Measurements from ENCODE around the gene BLNK. TPM values are rescaled to one million over a fixed set of nuclear protein-coding genes. Genes with fewer than 3 reads are reported as not detected.
"Not testable (repeated sequence)": the region's sequence is repeated elsewhere in the genome, so short reads cannot be mapped to it uniquely, and the experiment has no call there.

BLNK gene
- total RNA-seq, result 56.4 TPM

DNA sequence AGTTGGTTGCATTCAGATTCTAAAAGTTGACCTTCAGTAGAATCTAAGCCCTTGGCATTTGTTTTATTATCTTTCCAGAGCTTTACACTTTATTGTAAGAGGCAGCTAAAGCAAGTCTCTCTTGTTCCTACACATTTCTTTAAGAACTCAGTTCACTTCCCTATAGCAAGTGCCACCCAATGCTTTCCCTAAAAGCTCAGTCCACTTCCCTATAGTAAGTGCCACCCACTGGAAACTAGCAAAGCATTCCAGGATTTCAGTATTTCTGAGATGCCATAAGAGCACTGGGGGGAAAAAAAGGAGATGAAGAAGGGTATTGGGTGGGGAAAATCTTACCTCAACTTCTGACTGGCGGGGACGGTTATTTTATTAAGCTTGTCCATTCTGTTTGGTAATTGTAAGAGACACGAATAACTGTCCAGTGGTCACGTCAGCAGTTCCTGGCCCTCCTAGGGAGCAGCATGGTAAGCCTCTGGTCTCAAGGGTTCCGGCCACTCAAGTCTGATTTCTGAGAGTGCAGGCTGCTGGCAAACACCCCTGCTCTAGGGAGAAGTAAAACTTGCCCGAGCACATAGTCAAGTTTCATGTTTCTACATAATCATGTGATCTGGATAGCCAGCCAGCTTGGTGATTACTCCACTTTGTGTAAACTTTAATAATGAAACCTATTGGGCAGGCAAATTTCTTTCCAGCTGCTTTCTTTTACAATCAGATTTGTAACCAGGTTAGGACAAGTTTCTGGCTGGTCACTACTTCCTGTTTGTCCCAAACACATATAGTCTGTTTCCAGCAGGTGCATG lies at the start of gene BLNK:
Gene BLNK, minus strand, starts transcription at position 554 of the 800 bp plus-strand sequence. Its CDS starts 171 bp downstream, at position 383.
- peak; percentile 80 for DNase-seq (ENCODE audit: low spot score)

DNA sequence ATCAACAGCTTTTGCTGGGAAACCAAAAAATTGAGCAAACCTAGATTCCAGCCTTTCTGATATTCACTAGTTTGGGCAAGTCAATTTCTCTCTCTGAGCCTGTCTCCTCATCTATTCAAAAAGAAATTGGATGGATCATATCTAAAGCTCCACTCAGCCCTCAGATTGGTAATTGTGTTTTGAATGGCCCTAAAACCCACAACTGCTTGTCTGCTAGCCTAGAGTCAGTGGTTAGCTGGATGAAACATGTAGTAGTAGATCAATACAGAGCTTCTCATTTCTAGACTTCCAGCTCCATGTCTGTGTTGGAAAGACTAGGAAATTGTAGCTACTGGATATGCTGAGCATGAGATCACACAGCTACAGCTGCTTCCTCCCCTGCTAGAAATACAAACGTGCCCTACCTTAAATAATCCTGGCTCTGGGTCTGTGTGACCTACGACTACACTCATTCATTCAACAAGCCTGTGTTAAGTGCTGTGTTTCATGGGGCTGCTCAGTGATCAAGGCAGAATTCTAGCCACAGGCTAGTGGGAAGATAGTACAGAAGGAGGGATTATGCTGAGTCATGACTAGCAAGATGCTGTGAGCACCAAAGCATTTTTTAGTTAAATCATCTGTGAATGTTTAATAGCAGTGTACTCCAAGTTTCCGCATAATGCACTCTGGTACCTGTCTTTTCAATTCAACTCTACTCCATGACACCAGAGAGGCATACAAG lies 48.5 kb upstream of the BLNK start:
- no peak for DNase-seq (ENCODE audit: low spot score)

DNA sequence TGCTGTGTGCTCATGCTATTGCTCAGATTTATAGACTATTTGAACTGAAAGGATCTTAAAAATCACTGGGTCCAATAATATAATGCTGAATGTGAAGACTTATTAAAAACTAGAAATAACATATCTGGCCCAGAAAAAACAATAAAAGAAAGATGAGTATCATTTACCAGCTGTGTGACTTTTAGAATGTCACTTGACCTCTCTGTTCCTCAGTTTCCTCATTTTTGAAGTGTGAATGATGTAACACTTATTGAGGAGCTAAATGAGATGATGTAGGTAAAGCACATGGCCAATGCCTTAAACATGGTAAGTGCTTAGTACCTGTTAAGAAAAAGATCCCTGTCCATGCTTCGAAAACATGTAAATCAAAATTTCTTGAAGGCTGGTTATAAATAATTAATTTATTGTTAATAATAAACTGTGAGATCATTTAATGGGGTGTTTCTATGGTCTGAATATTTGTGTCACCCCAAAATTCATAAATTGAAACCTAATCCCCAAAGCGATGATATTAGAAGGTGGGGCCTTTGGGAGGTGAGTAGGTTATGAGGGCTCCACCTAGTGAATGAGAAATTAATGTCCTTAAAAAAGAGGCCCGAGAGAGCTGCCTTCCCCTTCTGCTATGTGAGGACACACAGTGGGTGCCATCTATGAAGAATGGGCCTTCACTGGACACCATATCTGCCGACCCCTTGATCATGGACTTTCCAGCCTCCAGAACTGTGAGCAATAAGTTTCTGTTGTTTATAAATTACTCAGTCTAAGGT lies 45.9 kb upstream of the BLNK start:
- DNase-seq (ENCODE audit: low spot score), result no peak

DNA sequence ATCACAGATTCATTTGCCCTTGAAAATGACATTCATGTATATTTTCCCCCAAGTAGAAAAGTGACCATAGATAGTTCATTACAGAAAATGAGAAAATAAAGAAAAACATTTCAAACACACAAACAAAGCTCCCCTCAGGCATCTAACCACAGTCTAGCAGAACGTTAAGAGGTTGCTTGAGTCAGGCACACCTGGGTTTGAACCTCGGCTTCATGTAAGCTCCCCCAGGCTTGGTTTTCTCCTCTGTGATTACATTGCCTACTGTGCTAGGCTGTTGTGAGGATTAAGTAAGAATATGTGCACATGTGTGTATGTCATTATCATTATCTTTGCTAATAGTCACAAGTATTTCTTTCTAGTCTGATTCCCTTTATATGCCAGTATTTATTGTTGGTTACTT lies 42.0 kb upstream of the BLNK start:
- no peak for DNase-seq (ENCODE audit: low spot score)

DNA sequence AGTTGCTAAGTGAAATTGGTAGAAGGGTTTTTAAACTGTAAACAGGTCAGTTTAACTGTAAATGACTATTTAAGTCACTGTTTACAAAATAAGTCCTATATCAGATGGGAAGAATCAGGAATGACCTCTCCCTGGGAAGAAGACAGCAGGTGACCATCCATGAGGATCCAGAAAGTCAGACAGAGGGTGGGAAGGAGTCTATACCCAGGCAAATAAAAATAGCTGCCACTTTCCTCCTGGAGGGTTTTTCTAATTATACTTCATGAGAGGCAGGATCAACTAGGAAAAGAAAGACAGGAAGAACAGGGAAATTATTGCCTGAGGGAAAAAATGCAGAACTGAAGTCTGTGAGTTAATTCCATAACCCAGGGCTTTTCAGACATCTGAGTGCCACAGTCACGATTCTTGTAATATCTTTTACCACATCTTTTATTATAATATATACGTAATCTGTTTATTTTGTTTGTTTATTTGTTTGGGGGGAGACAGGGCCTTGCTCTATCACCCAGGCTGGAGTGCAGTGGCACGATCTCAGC lies 39.9 kb upstream of the BLNK start:
- no peak for DNase-seq (ENCODE audit: low spot score)

DNA sequence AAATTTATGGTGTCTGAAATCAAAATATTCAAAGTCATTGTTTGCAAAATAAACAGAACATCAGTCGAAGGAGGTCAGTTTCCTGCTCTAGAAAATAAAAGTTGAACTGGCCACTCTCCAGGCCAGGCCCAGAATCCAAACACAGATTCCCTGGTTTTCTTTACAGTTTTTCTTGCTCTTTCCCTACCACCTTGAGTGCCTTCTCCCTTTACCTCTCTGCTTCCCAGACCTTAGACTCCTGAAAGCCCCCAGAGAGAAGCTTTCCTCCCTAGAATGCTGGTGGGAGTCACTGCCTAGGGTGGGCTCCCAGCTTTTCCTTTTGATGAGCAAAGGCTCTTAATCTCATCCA lies 38.9 kb upstream of the BLNK start:
- no peak for DNase-seq (ENCODE audit: low spot score)

DNA sequence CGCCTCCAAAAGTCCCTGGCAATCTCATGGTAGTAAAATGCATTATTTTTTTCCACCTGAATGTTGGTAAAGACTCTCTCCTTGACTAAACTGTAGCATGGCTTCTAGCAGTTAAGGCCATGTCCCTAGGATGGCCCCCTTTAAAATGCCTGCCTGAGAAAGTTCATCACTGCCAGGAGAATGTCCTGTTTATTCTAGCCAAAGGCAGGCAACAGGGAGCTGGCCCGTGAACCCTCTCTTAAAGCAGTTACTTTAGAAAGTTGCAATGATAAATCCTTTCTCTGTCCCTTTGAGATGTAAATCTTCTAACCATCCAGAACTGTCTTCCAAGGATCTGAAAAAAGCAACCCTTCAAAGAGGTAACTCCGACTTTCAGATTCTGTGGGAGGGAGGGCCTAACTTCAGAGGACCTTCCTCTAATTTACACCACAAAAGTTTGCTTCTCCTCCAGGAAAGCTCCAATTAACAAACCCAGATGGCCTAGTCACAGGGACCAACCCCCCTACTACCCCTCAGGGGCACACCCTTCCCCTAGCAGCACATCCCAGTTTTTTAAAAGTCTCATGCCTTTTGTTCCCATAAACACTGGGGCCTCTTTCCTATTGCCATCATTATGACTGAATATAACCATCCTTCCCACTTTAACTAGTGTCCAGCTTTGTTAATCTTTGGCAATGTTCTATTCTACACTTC lies 38.4 kb upstream of the BLNK start:
- no peak for DNase-seq (ENCODE audit: low spot score)

DNA sequence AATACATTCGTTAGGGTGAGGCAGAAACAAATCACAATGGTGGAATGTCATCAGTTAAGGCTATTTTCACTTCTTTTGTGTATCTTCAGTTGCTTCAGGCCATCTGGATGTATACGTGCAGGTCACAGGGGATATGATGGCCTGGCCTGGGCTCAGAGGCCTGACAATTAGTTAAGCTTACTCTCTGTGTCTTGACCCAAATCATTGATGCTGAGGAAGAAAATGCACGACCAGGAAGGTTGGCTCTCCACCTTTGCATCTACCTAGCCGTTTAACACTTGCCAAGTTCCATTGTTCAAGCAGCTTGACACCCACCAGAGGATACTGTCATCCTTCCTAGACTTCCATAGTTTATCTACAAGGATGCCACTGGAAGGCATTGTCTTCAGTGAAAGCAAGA lies 37.5 kb upstream of the BLNK start:
- not testable (repeated sequence) for DNase-seq (ENCODE audit: low spot score)

DNA sequence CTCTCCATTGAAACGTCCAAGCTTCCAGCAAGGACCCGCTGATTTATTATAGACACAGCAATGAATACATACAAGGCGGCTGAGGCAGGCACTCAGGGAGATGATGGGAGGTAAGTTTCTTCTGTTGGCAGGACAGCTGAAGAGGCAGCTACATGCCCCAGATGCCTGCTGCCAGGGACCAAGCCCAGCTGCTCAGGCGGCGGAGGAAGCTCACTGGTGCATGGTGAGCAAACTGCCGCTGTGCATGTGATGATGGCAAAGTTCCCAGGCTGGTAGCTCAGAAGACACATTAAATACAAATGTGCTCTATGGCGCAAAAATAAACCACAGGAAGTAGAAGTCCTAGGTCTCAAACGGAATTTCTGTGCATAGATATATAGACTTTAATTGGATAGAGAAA lies 35.1 kb upstream of the BLNK start:
- peak; percentile 52 for DNase-seq (ENCODE audit: low spot score)

DNA sequence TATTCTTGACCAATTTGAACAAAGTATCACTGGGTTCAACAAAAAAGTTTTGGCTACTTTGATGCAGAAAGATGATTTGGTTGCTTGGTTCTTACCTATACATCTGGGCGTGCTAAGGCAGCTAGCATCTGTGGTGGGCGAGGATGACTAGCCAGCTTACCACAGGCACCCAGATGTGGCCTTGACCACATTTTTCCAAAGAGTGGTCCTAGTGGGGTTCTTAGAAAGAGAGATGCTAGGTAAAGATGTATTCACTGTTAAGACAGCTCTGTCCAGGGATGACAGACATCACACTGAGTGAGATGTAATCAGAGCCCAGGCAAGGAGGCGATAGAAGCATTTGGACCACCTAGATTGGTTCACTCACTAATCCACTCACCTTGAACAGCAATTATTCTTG lies 33.6 kb upstream of the BLNK start:
- no peak for DNase-seq (ENCODE audit: low spot score)

DNA sequence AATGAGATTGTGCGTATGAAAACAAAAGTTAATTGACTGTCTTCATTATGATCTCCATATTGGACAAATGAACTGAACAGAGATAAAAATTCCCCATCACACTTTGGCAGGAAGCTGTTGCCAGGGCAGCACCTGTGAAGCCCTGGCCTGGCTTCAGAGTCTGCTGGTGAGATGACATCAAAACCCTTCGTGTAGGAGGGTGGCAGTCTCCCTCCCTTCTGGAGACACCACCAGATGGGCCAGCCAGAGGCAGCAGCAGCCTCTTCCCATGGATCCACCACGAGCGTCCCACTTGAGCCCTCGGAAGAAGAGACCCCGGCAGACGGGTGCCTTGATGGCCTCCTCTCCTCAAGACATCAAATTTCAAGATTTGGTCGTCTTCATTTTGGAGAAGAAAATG lies 32.9 kb upstream of the BLNK start, which contains the start of gene DNTT:
Gene DNTT, plus strand, starts transcription at position 205 of the 400 bp plus-strand sequence. Its CDS starts 64 bp downstream, at position 269.
- no peak for DNase-seq (ENCODE audit: low spot score)

DNA sequence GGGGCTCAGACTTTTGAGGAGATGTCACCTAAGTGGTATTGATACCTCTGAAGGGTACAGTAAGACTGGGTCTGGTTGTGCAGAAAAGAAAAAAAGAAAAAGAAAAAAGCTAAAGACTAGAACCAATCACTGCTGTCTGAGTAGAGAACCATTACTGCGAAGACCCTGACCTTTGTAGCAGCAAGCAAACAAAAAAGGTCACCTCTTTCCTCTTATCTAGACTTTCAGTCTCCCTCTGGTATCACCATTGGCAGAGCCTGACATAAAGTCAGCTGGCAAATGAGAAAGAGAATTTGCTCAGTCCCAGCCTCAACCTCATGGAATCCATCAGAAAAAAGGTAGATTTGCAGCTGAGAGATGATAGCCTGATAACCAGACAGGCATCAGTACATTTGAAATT lies 30.2 kb upstream of the BLNK start:
- no peak for DNase-seq (ENCODE audit: low spot score)

DNA sequence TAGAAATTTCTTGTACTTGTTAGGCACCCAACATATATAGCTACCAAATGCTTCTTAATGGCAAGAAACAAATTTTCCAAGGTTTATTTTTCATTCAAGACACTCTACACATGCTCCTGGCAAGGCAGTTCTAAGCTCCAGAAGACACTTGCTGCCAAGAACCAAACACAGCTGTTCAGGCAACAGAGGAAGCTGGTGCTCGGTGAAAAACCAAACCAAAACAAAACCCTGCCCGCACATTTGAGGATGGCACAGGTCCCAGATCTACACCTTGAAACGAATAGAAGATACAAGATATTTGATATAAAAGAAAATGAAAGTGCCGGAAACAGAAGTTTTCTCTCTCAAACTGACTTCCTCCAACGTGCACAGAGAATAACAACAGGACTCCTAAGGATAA lies 28.0 kb upstream of the BLNK start:
- DNase-seq (ENCODE audit: low spot score), result no peak

DNA sequence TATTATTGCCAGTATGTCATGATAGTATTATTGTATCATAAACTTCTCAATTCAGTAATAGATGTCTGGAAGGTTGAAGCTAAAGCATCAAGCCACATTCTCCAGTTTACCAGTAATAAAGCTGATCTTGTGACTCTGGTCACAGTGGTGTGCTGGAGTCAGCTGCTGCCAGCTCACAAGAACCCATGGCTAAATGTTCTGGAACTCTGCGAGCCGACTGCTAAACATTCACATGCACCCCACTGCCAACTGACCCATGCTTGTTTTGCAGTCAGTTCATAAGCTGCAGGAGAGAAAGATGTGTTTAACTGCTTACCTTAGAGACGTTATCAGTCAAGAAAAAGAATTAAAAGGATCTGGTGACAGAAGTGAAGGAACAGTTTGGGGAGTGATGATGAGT lies 27.0 kb upstream of the BLNK start:
- DNase-seq (ENCODE audit: low spot score), result no peak

DNA sequence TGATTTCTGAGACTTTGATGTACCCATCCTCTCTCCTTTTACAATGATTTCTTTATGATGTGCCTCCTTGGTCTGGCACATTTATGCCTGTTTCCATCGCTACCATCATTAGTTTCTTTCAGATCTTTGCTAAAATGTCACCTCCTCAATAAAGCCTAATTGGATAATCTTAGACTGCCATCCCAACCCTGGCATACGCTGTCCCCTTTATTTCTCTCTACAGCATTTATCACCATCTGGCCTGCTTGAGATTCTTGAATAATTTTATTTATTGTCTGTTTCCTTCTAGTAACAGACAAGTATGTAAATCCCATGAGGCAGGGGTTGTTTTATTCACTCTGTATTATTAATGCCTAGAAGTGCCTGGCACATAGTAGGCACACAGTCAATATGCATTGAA lies 26.1 kb upstream of the BLNK start:
- DNase-seq (ENCODE audit: low spot score), result no peak

DNA sequence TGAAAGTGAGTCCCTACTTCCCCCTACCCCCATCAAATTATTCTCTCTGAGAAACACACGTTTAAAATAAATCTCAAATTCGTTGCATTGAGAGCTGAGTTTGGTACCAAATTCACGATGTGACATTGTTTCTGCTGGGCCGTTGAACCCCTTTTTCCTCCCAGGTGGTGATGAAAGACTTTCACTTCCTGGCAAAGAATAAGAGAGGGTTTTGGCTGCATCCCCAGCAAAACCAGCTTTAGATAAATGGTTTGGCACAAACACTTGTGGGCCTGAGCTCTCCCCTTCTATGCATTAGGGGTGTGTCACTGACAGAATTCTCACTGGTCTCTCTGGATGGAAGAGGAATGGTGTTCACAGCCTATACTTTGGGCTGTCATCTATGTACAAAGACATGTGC lies 24.1 kb upstream of the BLNK start:
- no peak for DNase-seq (ENCODE audit: low spot score)

DNA sequence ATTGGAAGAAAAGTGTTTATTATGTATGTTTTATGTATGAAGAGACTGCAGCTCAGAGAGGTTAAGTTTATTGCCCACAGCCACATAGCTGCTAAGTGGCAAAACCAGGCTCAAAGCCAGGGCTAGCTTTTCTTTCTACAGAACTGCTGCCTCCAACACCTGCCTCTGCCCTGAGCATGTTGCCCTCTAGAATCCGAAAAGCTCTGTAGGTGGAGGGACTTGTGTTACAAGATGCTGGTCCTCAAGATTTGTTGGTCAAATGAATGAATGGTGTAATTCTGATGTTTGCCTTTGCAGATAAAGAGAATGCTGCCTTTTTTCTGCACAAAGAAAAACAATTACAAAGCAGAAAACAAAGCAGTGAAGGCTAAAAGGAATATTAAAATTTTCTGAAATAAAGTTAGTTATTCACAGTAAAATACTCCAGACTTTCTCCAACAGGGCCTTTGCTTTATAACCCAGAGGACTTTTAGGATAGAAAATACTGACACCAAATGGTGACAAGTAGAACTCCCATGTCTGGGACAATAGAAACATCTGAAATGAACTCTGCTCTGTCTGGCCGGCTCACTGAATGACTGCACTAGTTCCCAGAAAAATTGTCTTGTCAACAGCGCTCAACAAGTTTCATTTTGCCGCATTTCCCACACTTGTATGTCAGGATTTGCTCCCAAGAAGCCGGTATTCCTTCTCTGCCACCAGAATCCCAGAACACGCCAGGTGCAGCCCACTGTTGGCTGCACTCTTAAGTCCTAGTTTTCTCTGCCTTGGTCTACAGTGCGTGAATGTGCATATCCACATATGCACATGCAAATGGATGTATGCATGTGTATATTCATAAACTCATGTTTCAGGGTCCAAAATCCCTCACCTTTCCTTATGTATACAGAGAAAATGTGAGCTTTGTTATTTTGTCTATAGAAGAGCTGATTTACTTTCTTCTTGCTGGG lies 21.9 kb upstream of the BLNK start:
- no peak for DNase-seq (ENCODE audit: low spot score)

DNA sequence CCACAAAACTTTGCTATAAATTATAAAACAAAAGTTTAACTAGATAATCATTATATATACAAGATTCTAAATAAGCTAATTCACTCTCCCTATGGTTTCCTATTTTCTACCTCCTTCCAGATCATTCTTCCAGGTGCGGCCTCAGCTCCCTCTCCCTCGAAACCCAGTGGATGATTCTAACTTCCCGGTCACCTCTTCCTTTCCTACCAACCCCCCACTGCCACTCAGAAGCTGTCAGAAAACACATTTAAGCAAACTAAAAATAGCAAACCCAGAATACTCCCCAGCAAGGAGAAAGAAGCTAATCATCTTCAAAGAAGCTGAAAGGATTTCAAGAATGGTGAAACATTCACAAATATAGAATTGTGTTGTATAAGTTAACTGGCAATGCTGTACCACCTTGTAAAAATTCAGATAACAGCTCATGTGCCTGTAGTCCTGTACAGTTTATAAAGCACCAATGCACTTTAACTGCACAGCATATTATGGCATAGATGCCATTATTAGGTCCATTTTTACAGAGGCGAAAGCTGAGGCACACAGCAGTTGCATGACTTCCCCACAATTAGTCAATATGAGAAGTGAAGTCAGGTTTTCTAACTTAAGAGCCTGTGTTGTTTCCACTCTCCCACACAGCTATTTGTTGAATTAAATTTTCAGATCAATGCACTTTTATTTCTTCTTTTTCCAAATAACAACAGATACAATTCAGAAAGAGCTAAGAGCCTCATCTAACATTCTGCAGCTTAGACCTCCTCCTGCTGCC lies 19.2 kb upstream of the BLNK start:
- DNase-seq (ENCODE audit: low spot score), result no peak

DNA sequence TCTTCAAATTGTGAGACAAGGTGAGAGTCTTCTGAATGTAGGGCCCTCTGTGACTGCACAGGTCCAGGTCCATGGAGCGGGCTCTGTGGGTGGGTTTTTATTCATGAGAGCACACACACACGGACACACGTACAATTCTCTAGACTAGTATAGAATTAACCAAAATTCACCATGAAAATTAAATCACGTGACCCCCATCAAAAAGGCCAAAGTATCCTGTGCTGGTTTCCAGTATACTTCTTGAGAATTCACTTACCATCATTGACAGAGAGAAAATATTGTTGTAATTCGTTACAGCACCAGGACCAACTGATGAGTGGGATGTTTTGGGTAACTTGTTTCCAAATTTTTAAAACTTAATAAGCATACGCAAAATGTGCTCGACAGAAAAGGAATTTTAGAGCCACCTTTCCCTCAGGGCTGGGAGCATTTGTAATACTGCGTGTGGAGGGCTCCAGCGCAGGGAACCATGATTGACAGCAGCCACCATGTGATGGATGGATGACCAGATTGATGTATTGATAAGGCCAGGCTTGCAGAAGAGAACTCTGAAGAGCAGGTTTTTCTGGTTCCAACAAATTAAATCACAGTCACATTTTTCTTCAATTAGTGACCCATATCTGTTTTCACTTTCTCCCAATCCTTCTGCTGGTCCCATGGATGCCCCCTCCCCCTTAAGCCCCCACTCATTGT lies 18.0 kb upstream of the BLNK start:
- no peak for DNase-seq (ENCODE audit: low spot score)

Data from ureter (tissue), 1 donor.